HepG2 (cell line): Measurements from ENCODE around the gene TIMM9. TPM values are rescaled to one million over a fixed set of nuclear protein-coding genes. Genes with fewer than 3 reads are reported as not detected.

ENCODE experiments used
- HMG20A ChIP-seq: IDR thresholded peaks from 2 replicates; pipeline ENCODE4 v1.6.1; 2016; ENCODE audit warnings: borderline replicate concordance
- MEIS1 ChIP-seq: sonication (generic); formaldehyde crosslinking; IDR thresholded peaks from 2 replicates; pipeline ENCODE4 v1.9.0; 2021; ENCODE audit warnings: mild to moderate bottlenecking, missing genetic modification reagents, moderate library complexity, borderline replicate concordance
- MYC ChIP-seq: sonication (generic); formaldehyde crosslinking; IDR thresholded peaks from 2 replicates; pipeline ENCODE4 v1.9.0; 2021; ENCODE audit warnings: missing genetic modification reagents, borderline replicate concordance
- PLSCR1 ChIP-seq: sonication (generic); formaldehyde crosslinking; IDR thresholded peaks from 2 replicates; pipeline ENCODE4 v1.5.0; 2020; ENCODE audit warnings: missing genetic modification reagents, mild to moderate bottlenecking, borderline replicate concordance
- THAP11 ChIP-seq: IDR thresholded peaks from 2 replicates; pipeline ENCODE4 v1.6.1; 2016; ENCODE audit warnings: missing biosample characterization, missing genetic modification reagents
- ZBTB43 ChIP-seq: sonication (generic); formaldehyde crosslinking; conservative IDR thresholded peaks from 2 replicates; pipeline ENCODE4 v1.4.0; 2020; ENCODE audit warnings: missing genetic modification reagents
- ZBTB49 ChIP-seq: sonication (generic); formaldehyde crosslinking; IDR thresholded peaks from 2 replicates; pipeline ENCODE4 v1.4.0; 2020; ENCODE audit warnings: missing genetic modification reagents, borderline replicate concordance
- ZNF180 ChIP-seq: sonication (generic); formaldehyde crosslinking; IDR thresholded peaks from 2 replicates; pipeline ENCODE4 v1.4.0; 2020; ENCODE audit warnings: low read depth, missing genetic modification reagents, borderline replicate concordance
- ZNF589 ChIP-seq: sonication (generic); formaldehyde crosslinking; conservative IDR thresholded peaks from 2 replicates; pipeline ENCODE4 v1.8.0; 2022; ENCODE audit warnings: mild to moderate bottlenecking, moderate library complexity, missing genetic modification reagents
- ZNF609 ChIP-seq: sonication (generic); formaldehyde crosslinking; IDR thresholded peaks from 2 replicates; pipeline ENCODE4 v1.4.0; 2020; ENCODE audit warnings: mild to moderate bottlenecking, missing genetic modification reagents, borderline replicate concordance
- polyA plus RNA-seq, 8 experiments: library from polyadenylated mRNA; depleted of rRNA in 3 of 8; stranded (reverse) in 7 of 8; unstranded in 1 of 8; fragments of >200 nt; fragmentation: Illumina TruSeq in 4 of 8; extraction: Trizol in 4 of 8; gene quantifications; 2 replicates each; pipeline versions ENCODE4 v1.2.1 to v1.2.3, GENCODE V29; 2011 to 2016; ENCODE audit warnings: low read depth in 4 of 8, missing spikeins in 1 of 8, mixed read lengths in 1 of 8; ENCODE audit not compliant: insufficient read depth in 1 of 8
- total RNA-seq, 5 experiments: library from RNA; depleted of rRNA; stranded (reverse); fragments of >200 nt; fragmentation: Illumina TruSeq; extraction: Trizol; gene quantifications; 2 replicates each; pipeline ENCODE4 v1.2.3, GENCODE V29; 2016; ENCODE audit warnings: low read depth in 1 of 5

TIMM9 gene
- total and polyA plus RNA-seq, 2 of the 13 experiments (the other 11 are each of a cell fraction or from before 2014, with no cell fraction given): 30.5 to 42.5 TPM

- TF ChIP-seq ZBTB43 (CRISPR knock-in tag): no peak; the same call in 1 of the 2 replicates
- TF ChIP-seq MYC: peak; percentile 91
- no peak for TF ChIP-seq ZNF609 (CRISPR knock-in tag)
- no peak for TF ChIP-seq PLSCR1 (CRISPR knock-in tag)
- no peak for TF ChIP-seq HMG20A
- peak; percentile 28; the same call in 1 of the 2 replicates for TF ChIP-seq MEIS1 (CRISPR knock-in tag)
- TF ChIP-seq THAP11: no peak
- TF ChIP-seq ZNF589 (CRISPR knock-in tag): no peak
- TF ChIP-seq ZNF180 (CRISPR knock-in tag): no peak
- no peak for TF ChIP-seq ZBTB49
Observed at GRCh38 chr14:58426670-58427280, 556 bp downstream of the TIMM9 start (continued).
